GM12891 (cell line): Measurements from ENCODE around the gene PEX7.
"Not testable (repeated sequence)": the region's sequence is repeated elsewhere in the genome, so short reads cannot be mapped to it uniquely, and the experiment has no call there.

Source experiments
- DNase-seq: peaks from one replicate; pipeline ENCODE4 v3.0.0; 2011; ENCODE audit warnings: low spot score; ENCODE audit not compliant: insufficient read length
- FAIRE-seq: peaks from 2 replicates; lab custom pipeline; 2011; peaks lifted over from hg19 to GRCh38; lab: Jason Lieb, UNC
- PAX5 ChIP-seq: IDR thresholded peaks from 2 replicates; pipeline ENCODE4 v1.6.1; 2011; ENCODE audit warnings: low read length, moderate library complexity, mild to moderate bottlenecking; ENCODE audit not compliant: insufficient read depth, severe bottlenecking
- POLR2A ChIP-seq: IDR thresholded peaks from 2 replicates; pipeline ENCODE4 v1.6.1; 2011; ENCODE audit warnings: low read depth, low read length, control low read depth
- POLR2AphosphoS5 ChIP-seq: IDR thresholded peaks from 2 replicates; pipeline ENCODE4 v1.6.1; 2011; ENCODE audit warnings: low read depth, low read length, control low read depth
- POU2F2 ChIP-seq: IDR thresholded peaks from 2 replicates; pipeline ENCODE4 v1.6.1; 2011; ENCODE audit warnings: low read depth, mild to moderate bottlenecking, control low read depth, low read length, moderate library complexity
- SPI1 ChIP-seq: IDR thresholded peaks from 2 replicates; pipeline ENCODE4 v1.6.1; 2011; ENCODE audit warnings: low read depth, low read length, control low read depth
- TAF1 ChIP-seq: IDR thresholded peaks from 2 replicates; pipeline ENCODE4 v1.6.1; 2011; ENCODE audit warnings: low read depth, low read length, control low read depth

PEX7 gene

GRCh38 chr6:136947037-136947436, 124.6 kb downstream of the PEX7 start:
- FAIRE-seq = no peak
- no peak for TF ChIP-seq POLR2AphosphoS5
- TF ChIP-seq PAX5 = no peak
- no peak for TF ChIP-seq TAF1
- TF ChIP-seq SPI1 = no peak
- TF ChIP-seq POU2F2 = no peak
- TF ChIP-seq POLR2A = no peak
- no peak for DNase-seq

- FAIRE-seq = not testable (repeated sequence)
Measured at GRCh38 chr6:136949957-136950356, 127.6 kb downstream of the PEX7 start.

GRCh38 chr6:136950436-136951126, 128.2 kb downstream of the PEX7 start:
- DNase-seq (no peak), FAIRE-seq (no peak)
- no peak for TF ChIP-seq SPI1
- no peak for TF ChIP-seq POLR2A
- TF ChIP-seq TAF1 = no peak
- no peak for TF ChIP-seq PAX5
- no peak for TF ChIP-seq POLR2AphosphoS5
- no peak for TF ChIP-seq POU2F2

More at GRCh38 chr6:136949957-136950356, 127.6 kb downstream of the PEX7 start:
- DNase-seq = not testable (repeated sequence)

- no peak for FAIRE-seq
- TF ChIP-seq TAF1 = no peak
- no peak for TF ChIP-seq POLR2A
- no peak for TF ChIP-seq POU2F2
- TF ChIP-seq PAX5 = no peak
Measured at GRCh38 chr6:136952714-136953260, 130.4 kb downstream of the PEX7 start.

GRCh38 chr6:136955123-136955522, 132.7 kb downstream of the PEX7 start:
- FAIRE-seq (no peak), DNase-seq (no peak)
- TF ChIP-seq SPI1 = 0 out of 2 replicates have a peak, but pooled peaks have one; percentile 17
- no peak for TF ChIP-seq POU2F2
- no peak for TF ChIP-seq TAF1
- TF ChIP-seq PAX5 = no peak
- no peak for TF ChIP-seq POLR2AphosphoS5
- no peak for TF ChIP-seq POLR2A

More at GRCh38 chr6:136952714-136953260, 130.4 kb downstream of the PEX7 start:
- no peak for DNase-seq

GRCh38 chr6:136956590-136957544, 134.5 kb downstream of the PEX7 start:
- TF ChIP-seq POLR2A = no peak
- no peak for TF ChIP-seq POU2F2
- TF ChIP-seq POLR2AphosphoS5 = no peak
- 0 out of 2 replicates have a peak, but pooled peaks have one; percentile 9 for TF ChIP-seq SPI1
- no peak for TF ChIP-seq PAX5
- TF ChIP-seq TAF1 = no peak
- FAIRE-seq (peak; percentile 74), DNase-seq (no peak)

- FAIRE-seq = no peak
- DNase-seq = no peak
- no peak for TF ChIP-seq POLR2AphosphoS5
- TF ChIP-seq PAX5 = no peak
- no peak for TF ChIP-seq SPI1
- no peak for TF ChIP-seq POLR2A
- TF ChIP-seq POU2F2 = no peak
- TF ChIP-seq TAF1 = no peak
Measured at GRCh38 chr6:136958168-136958567, 135.8 kb downstream of the PEX7 start.

GRCh38 chr6:136959471-136959891, 137.1 kb downstream of the PEX7 start:
- DNase-seq (no peak), FAIRE-seq (no peak)
- TF ChIP-seq POLR2AphosphoS5 (no peak), SPI1 (no peak), POLR2A (no peak), TAF1 (no peak), POU2F2 (no peak), PAX5 (no peak)

- DNase-seq = not testable (repeated sequence)
Measured at GRCh38 chr6:136959935-136960334, 137.5 kb downstream of the PEX7 start.

GRCh38 chr6:136960781-136961180, 138.4 kb downstream of the PEX7 start:
- no peak for TF ChIP-seq POLR2AphosphoS5
- TF ChIP-seq POU2F2 = no peak
- FAIRE-seq = no peak
- DNase-seq = no peak

More at GRCh38 chr6:136959935-136960334, 137.5 kb downstream of the PEX7 start:
- FAIRE-seq = not testable (repeated sequence)
